HepG2 (cell line): ENCODE data around the gene TRIM2. TPM values are rescaled to one million over a fixed set of nuclear protein-coding genes. Genes with fewer than 3 reads are reported as not detected.

Experiments used
- ATAC-seq: fragments of 200-7000 bp; cut with Tn5 transposase; 3 replicates; pipeline ENCODE4 v1.9.1; 2020; ENCODE audit warnings: mild to moderate bottlenecking, moderate library complexity
- BruUV-seq: library from RNA; stranded (reverse); fragments of 400-500 nt; replicated peaks from 2 replicates; lab custom pipeline; 2021; lab: Mats Ljungman, UMichigan
- CTCF ChIA-PET: fragments of 300-600 bp; formaldehyde crosslinking; extraction: SDS; loops from one replicate; lab custom pipeline; 2021; ENCODE audit warnings: low total read pairs, inconsistent platforms, low intra/inter-chr PET ratio; lab: Yijun Ruan, JAX
- POLR2A ChIA-PET: fragments of 350-600 bp; sonication (Branson Sonifier 250); formaldehyde crosslinking; loops from one replicate; lab custom pipeline; 2020; ENCODE audit warnings: antibody characterized with exemption, inconsistent platforms; lab: Yijun Ruan, JAX
- DNase-seq: peaks from one replicate; pipeline ENCODE4 v3.0.0-alpha.2; 2015; ENCODE audit warnings: low spot score
- FAIRE-seq: peaks from 3 replicates; lab custom pipeline; 2011; peaks lifted over from hg19 to GRCh38; lab: Jason Lieb, UNC
- H2AFZ ChIP-seq: one replicate; pipeline ENCODE4 v1.6.1; 2011; ENCODE audit warnings: low read length, inconsistent platforms
- H3K27ac ChIP-seq: fragments of 300-600 bp; 3 replicates; pipeline ENCODE4 v1.8.0; 2011; ENCODE audit warnings: mixed run types, mild to moderate bottlenecking, mixed read lengths, low read length, inconsistent platforms; ENCODE audit not compliant: insufficient read depth; ENCODE audit errors: extremely low read length
- H3K27me3 ChIP-seq, 2 experiments: fragments of 200-600 bp in 1 of 2; 2 replicates in 1 of 2; 3 replicates in 1 of 2; pipeline versions ENCODE4 v1.6.0 to v1.8.0; 2011; ENCODE audit warnings: low read length in 2 of 2, mild to moderate bottlenecking in 2 of 2, moderate library complexity in 2 of 2, inconsistent platforms in 1 of 2; ENCODE audit not compliant: insufficient read depth in 2 of 2, control insufficient read depth in 1 of 2
- H3K36me3 ChIP-seq, 2 experiments: fragments of 200-600 bp in 1 of 2; replicated peaks in 1 of 2; 2 replicates in 1 of 2; 3 replicates in 1 of 2; pipeline versions ENCODE4 v1.5.1 to v1.8.0; 2011; ENCODE audit warnings: low read length in 2 of 2, inconsistent platforms in 1 of 2; ENCODE audit not compliant: insufficient read depth in 2 of 2, control insufficient read depth in 1 of 2
- H3K4me1 ChIP-seq: 2 replicates; pipeline ENCODE4 v1.5.1; 2012; ENCODE audit warnings: low read length, inconsistent platforms; ENCODE audit not compliant: insufficient read depth
- H3K4me2 ChIP-seq: 2 replicates; pipeline ENCODE4 v1.6.0; 2011; ENCODE audit warnings: low read depth, low read length, inconsistent platforms
- H3K4me3 ChIP-seq, 3 experiments: fragments of 200-600 bp in 1 of 3; sonication (generic), shearing (Covaris generic) in 1 of 3; replicated peaks in 1 of 3; 2 replicates each; pipeline ENCODE4 v1.5.1; 2011 to 2016; ENCODE audit warnings: low read length in 3 of 3, inconsistent platforms in 2 of 3, low read depth in 2 of 3, mild to moderate bottlenecking in 2 of 3, control low read depth in 1 of 3, mixed read lengths in 1 of 3; ENCODE audit not compliant: insufficient read depth in 1 of 3
- H3K79me2 ChIP-seq: one replicate; pipeline ENCODE4 v1.6.1; 2011; ENCODE audit warnings: low read length, inconsistent platforms; ENCODE audit not compliant: insufficient read depth
- H3K9ac ChIP-seq: 2 replicates; pipeline ENCODE4 v1.6.0; 2011; ENCODE audit warnings: mild to moderate bottlenecking, low read depth, low read length, inconsistent platforms; ENCODE audit not compliant: insufficient read depth
- H3K9me3 ChIP-seq: 2 replicates; pipeline ENCODE4 v1.5.1; 2012; ENCODE audit warnings: mild to moderate bottlenecking, low read length
- H4K20me1 ChIP-seq: 2 replicates; pipeline ENCODE4 v1.6.0; 2011; ENCODE audit warnings: inconsistent platforms, mild to moderate bottlenecking, low read length, moderate library complexity; ENCODE audit not compliant: insufficient read depth
- AGO2 ChIP-seq: fragments of 200-400 bp; formaldehyde crosslinking; optimal IDR thresholded peaks from 2 replicates; pipeline ENCODE3; 2017; ENCODE audit warnings: mild to moderate bottlenecking, low read depth, low read length, moderate library complexity
- EP300 ChIP-seq, 3 experiments: sonication (generic) in 1 of 3; formaldehyde crosslinking in 1 of 3; IDR thresholded peaks; 2 replicates each; pipeline versions ENCODE4 v1.5.1 to v1.6.1; 2011 to 2020; ENCODE audit warnings: low read depth in 2 of 3, low read length in 2 of 3, borderline replicate concordance in 1 of 3, improper control_type of control experiment in 1 of 3, mild to moderate bottlenecking in 1 of 3, missing genetic modification reagents in 1 of 3, moderate library complexity in 1 of 3
- RAD21 ChIP-seq: fragments of 450-650 bp; formaldehyde crosslinking; IDR thresholded peaks from 2 replicates; pipeline ENCODE4 v1.5.0; 2020; ENCODE audit warnings: mild to moderate bottlenecking
- SMC3 ChIP-seq: IDR thresholded peaks from 2 replicates; pipeline ENCODE4 v1.6.1; 2011; ENCODE audit warnings: low read length, improper control_type of control experiment
- SNAPC2 ChIP-seq: sonication (generic); formaldehyde crosslinking; IDR thresholded peaks from 2 replicates; pipeline ENCODE4 v1.8.1; 2022; ENCODE audit warnings: mild to moderate bottlenecking, missing genetic modification reagents
- STAG1 ChIP-seq: sonication (generic); formaldehyde crosslinking; IDR thresholded peaks from 2 replicates; pipeline ENCODE4 v1.4.0; 2020; ENCODE audit warnings: missing genetic modification reagents
- XRCC5 ChIP-seq: fragments of 200-400 bp; formaldehyde crosslinking; optimal IDR thresholded peaks from 2 replicates; pipeline ENCODE3; 2017; ENCODE audit warnings: mild to moderate bottlenecking, low read length
- ZMAT3 ChIP-seq: sonication (generic); formaldehyde crosslinking; conservative IDR thresholded peaks from 2 replicates; pipeline ENCODE4 v1.7.0; 2021; ENCODE audit warnings: missing genetic modification reagents
- ZNF260 ChIP-seq: sonication (generic); formaldehyde crosslinking; IDR thresholded peaks from 2 replicates; pipeline ENCODE4 v1.4.0; 2020; ENCODE audit warnings: missing genetic modification reagents, low read depth, mild to moderate bottlenecking, borderline replicate concordance
- ZNF510 ChIP-seq: sonication (generic); formaldehyde crosslinking; IDR thresholded peaks from 2 replicates; pipeline ENCODE4 v1.4.0; 2020; ENCODE audit warnings: low read depth, mild to moderate bottlenecking, missing genetic modification reagents
- ZNF547 ChIP-seq: sonication (generic); formaldehyde crosslinking; IDR thresholded peaks from 2 replicates; pipeline ENCODE4 v1.5.1; 2020; ENCODE audit warnings: mild to moderate bottlenecking, missing genetic modification reagents
- WGBS: methylation state at CpG from one replicate; pipeline ENCODE4 v1.1.6; 2017; ENCODE audit warnings: low lambda C conversion rate; 5-methylcytosine and 5-hydroxymethylcytosine counted together
- in situ Hi-C: cut with HindIII; loops from 2 replicates; pipeline ENCODE4 v1.10.0; 2017; ENCODE audit warnings: low pct_unique_long_range_greater_than_20kb; ENCODE audit not compliant: extremely low pct_ligation_motif_present
- intact Hi-C: fragments of 100-400 bp; cut with micrococcal nuclease; formaldehyde crosslinking; loops from one replicate; pipeline ENCODE4 v1.10.0; 2022; ENCODE audit not compliant: unreplicated experiment
- polyA plus RNA-seq, 8 experiments: library from polyadenylated mRNA; depleted of rRNA in 3 of 8; stranded (reverse) in 7 of 8; unstranded in 1 of 8; fragments of >200 nt; fragmentation: Illumina TruSeq in 4 of 8; extraction: Trizol in 4 of 8; gene quantifications; 2 replicates each; pipeline versions ENCODE4 v1.2.1 to v1.2.3, GENCODE V29; 2011 to 2016; ENCODE audit warnings: low read depth in 4 of 8, missing spikeins in 1 of 8, mixed read lengths in 1 of 8; ENCODE audit not compliant: insufficient read depth in 1 of 8
- total RNA-seq, 5 experiments: library from RNA; depleted of rRNA; stranded (reverse); fragments of >200 nt; fragmentation: Illumina TruSeq; extraction: Trizol; gene quantifications; 2 replicates each; pipeline ENCODE4 v1.2.3, GENCODE V29; 2016; ENCODE audit warnings: low read depth in 1 of 5
- TF ChIP-seq, protein P1 (sequence below): sonication (generic); formaldehyde crosslinking; IDR thresholded peaks from 2 replicates; pipeline ENCODE4 v1.5.0; 2020; ENCODE audit warnings: mild to moderate bottlenecking, missing genetic modification reagents, moderate library complexity

TRIM2 gene
- total and polyA plus RNA-seq, 2 of the 13 experiments (the other 11 are each of a cell fraction or from before 2014, with no cell fraction given) = 2.1 to 4.2 TPM

DNA sequence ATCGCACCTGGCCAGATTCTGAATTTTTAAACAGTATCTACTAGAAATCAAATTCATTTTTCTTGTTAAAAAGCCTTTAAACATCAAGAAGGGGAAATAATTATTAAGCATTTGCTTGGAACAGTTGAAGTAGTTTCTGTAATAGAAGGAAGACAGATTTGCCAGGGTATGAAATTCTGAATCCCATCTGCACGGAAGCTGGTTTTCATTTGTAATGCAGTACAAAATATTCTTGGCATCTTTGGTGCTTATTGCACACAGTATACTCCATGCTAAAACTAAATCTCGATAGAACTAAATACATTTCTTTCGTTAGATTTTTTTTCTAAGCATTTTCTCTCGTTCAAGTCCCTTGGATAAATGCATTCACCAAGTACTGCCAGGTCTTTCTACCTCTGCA is 25.3 kb downstream of the TRIM2 start:
- ChIA-PET POLR2A (no interaction called here), CTCF (no interaction called here)
- H3K27ac ChIP-seq = no peak overlapping the region
- no peaks in the 10 kb centered on the region for H3K9me3 ChIP-seq
- no peaks in the 10 kb centered on the region for H3K36me3 ChIP-seq
- DNase-seq (no peak), ATAC-seq (no peak), FAIRE-seq (no peak)
- no peak overlapping the region for H3K4me2 ChIP-seq
- WGBS = 91% methylated on average over 5 of the region's 5 CpGs
- H2AFZ ChIP-seq = no peak overlapping the region
- H3K27me3 ChIP-seq = no peaks in the 10 kb centered on the region
- intact Hi-C loops = no loop called here
- H4K20me1 ChIP-seq = no peaks in the 10 kb centered on the region
- TF ChIP-seq ZNF510 (CRISPR knock-in tag) (no peak), SNAPC2 (CRISPR knock-in tag) (no peak), ZNF547 (CRISPR knock-in tag) (no peak), ZNF260 (no peak)
- TF ChIP-seq, all 625 proteins: peak for 0
- Histone ChIP-seq H3K79me2 (no peaks in the 10 kb centered on the region), H3K4me3 (no peak overlapping the region), H3K9ac (no peak overlapping the region), H3K4me1 (peaks cover 16% of the 10 kb centered on the region)
- no TSS peak for BruUV-seq
- in situ Hi-C loops = no loop called here

DNA sequence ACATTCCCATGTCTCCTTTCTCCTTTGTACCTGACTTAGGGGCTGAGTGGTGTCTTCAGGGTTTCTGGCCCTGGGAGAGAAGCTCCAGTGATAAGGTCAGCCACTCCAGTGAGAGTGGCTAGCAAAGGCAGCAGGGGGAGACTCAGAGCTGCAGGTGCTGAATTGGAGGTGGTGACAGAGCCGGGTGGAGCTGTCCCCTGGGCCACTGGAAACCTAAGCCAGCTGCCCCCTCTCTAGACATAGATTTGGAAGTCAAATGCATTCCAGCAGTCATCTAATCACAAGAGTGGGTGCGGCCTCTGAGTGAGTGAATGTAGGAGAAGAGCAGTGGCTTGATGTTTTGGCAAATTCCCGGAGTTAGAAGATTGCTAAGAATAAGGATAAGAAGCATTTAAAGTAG is 28.5 kb downstream of the TRIM2 start:
- peak; percentile 95 for ATAC-seq
- intact Hi-C loops = loop anchor here (1.0 kb wide), 1 partner anchor 86 kb away; no protein-coding TSS in a partner anchor
- Histone ChIP-seq H3K4me1 (peaks cover 7% of the 10 kb centered on the region; the same call in 1 of the 2 replicates), H2AFZ (no peak overlapping the region), H3K27ac (no peak overlapping the region), H4K20me1 (no peaks in the 10 kb centered on the region), H3K4me2 (no peak overlapping the region), H3K9me3 (no peaks in the 10 kb centered on the region), H3K4me3 (no peak overlapping the region), H3K79me2 (no peaks in the 10 kb centered on the region), H3K27me3 (no peaks in the 10 kb centered on the region), H3K36me3 (no peaks in the 10 kb centered on the region), H3K9ac (no peak overlapping the region)
- TF ChIP-seq, protein P1, sequence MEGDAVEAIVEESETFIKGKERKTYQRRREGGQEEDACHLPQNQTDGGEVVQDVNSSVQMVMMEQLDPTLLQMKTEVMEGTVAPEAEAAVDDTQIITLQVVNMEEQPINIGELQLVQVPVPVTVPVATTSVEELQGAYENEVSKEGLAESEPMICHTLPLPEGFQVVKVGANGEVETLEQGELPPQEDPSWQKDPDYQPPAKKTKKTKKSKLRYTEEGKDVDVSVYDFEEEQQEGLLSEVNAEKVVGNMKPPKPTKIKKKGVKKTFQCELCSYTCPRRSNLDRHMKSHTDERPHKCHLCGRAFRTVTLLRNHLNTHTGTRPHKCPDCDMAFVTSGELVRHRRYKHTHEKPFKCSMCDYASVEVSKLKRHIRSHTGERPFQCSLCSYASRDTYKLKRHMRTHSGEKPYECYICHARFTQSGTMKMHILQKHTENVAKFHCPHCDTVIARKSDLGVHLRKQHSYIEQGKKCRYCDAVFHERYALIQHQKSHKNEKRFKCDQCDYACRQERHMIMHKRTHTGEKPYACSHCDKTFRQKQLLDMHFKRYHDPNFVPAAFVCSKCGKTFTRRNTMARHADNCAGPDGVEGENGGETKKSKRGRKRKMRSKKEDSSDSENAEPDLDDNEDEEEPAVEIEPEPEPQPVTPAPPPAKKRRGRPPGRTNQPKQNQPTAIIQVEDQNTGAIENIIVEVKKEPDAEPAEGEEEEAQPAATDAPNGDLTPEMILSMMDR = peak; percentile 70
- peak; percentile 50; the same call in 1 of the 2 replicates for TF ChIP-seq RAD21
- no peak for TF ChIP-seq ZMAT3 (CRISPR knock-in tag)
- no peak for TF ChIP-seq AGO2
- TF ChIP-seq EP300 (IDR thresholded peaks at IDR 0.05; ENCODE audit: low read depth in 2 of 2, low read length in 2 of 2) = no peak
- TF ChIP-seq EP300 (CRISPR knock-in tag; IDR thresholded peaks at IDR 0.05; ENCODE audit: borderline replicate concordance) = no peak
- TF ChIP-seq SMC3 = peak; percentile 59; the same call in 1 of the 2 replicates
- TF ChIP-seq XRCC5 = peak; percentile 39
- peak; percentile 68 for TF ChIP-seq STAG1 (CRISPR knock-in tag)
- in situ Hi-C loops = loop anchor here (5.0 kb wide), 1 partner anchor 85 kb away; no protein-coding TSS in a partner anchor
- no TSS peak for BruUV-seq
- 60% methylated on average over 3 of the region's 3 CpGs for WGBS
- DNase-seq = peak; percentile 39
- CTCF ChIA-PET = interaction anchor here (1.4 kb wide), 1 partner anchor 86 kb away, joined by 4 read pairs; no protein-coding TSS in a partner anchor
- no peak for FAIRE-seq
- POLR2A ChIA-PET = no interaction called here
